ENCODE results near the gene KCNIP2. TPM values are rescaled to one million over a fixed set of nuclear protein-coding genes. Genes with fewer than 3 reads are reported as not detected.

Gene KCNIP2
- total RNA-seq, 1 donor from 2014 or later, result 0.18 TPM

GRCh38 chr10:101785801-101786200 is 57.8 kb downstream of the KCNIP2 start:
- DNase-seq (ENCODE audit: extremely low read depth, low read depth, low spot score), result no peak

- no peak for DNase-seq (ENCODE audit: extremely low read depth, low read depth, low spot score)
Measured at GRCh38 chr10:101784558-101784957, 59.0 kb downstream of the KCNIP2 start.

GRCh38 chr10:101783736-101784118 is 59.9 kb downstream of the KCNIP2 start:
- no peak for DNase-seq (ENCODE audit: extremely low read depth, low read depth, low spot score)

GRCh38 chr10:101782811-101783735 is 60.5 kb downstream of the KCNIP2 start, which contains the start of gene NPM3:
Gene NPM3 (minus strand): TSS chr10:101783446. CDS start chr10:101783390, 56 bp downstream.
- no peak for DNase-seq (ENCODE audit: extremely low read depth, low read depth, low spot score)

GRCh38 chr10:101781984-101782810 is 61.4 kb downstream of the KCNIP2 start:
- no peak for DNase-seq (ENCODE audit: extremely low read depth, low read depth, low spot score)

GRCh38 chr10:101781655-101781983 is 62.0 kb downstream of the KCNIP2 start:
- DNase-seq (ENCODE audit: extremely low read depth, low read depth, low spot score), result no peak

- DNase-seq (ENCODE audit: extremely low read depth, low read depth, low spot score), result no peak
Measured at GRCh38 chr10:101780818-101781654, 62.6 kb downstream of the KCNIP2 start.

- DNase-seq (ENCODE audit: extremely low read depth, low read depth, low spot score), result no peak
Measured at GRCh38 chr10:101780187-101780817, 63.3 kb downstream of the KCNIP2 start.

GRCh38 chr10:101779544-101780186 is 63.9 kb downstream of the KCNIP2 start:
- DNase-seq (ENCODE audit: extremely low read depth, low read depth, low spot score), result no peak

GRCh38 chr10:101778781-101779543 is 64.6 kb downstream of the KCNIP2 start:
- no peak for DNase-seq (ENCODE audit: extremely low read depth, low read depth, low spot score)

- DNase-seq (ENCODE audit: extremely low read depth, low read depth, low spot score), result no peak
Measured at GRCh38 chr10:101778151-101778780, 65.3 kb downstream of the KCNIP2 start.

GRCh38 chr10:101777619-101778145 is 65.9 kb downstream of the KCNIP2 start:
- no peak for DNase-seq (ENCODE audit: extremely low read depth, low read depth, low spot score)

- DNase-seq (ENCODE audit: extremely low read depth, low read depth, low spot score), result no peak
Measured at GRCh38 chr10:101776161-101776817, 67.3 kb downstream of the KCNIP2 start.

Other genes with a start within 250 kb of the KCNIP2 start
- 11.5 and 15.3 TPM in 2 replicates for gene FBXW4, start 148.6 kb downstream of the KCNIP2 start, total RNA-seq
- not detected in 2 replicates for gene FGF8, start 67.7 kb downstream of the KCNIP2 start, total RNA-seq
- 69.9 and 72.0 TPM in 2 replicates for gene NPM3, start 60.4 kb downstream of the KCNIP2 start, total RNA-seq
- gene OGA, start 25.4 kb downstream of the KCNIP2 start, total RNA-seq, result 65.1 and 102 TPM in 2 replicates
- gene ARMH3, start 212.4 kb upstream of the KCNIP2 start, total RNA-seq, result 10.3 and 11.6 TPM in 2 replicates
- gene HPS6, start 221.5 kb upstream of the KCNIP2 start, total RNA-seq, result 41.2 and 44.3 TPM in 2 replicates